ELR (cell line): ENCODE measurements around the gene LRRC18.

ENCODE experiments used
- DNase-seq: peaks from one replicate; pipeline ENCODE4 v3.0.0-alpha.2; 2015; ENCODE audit warnings: low read depth

LRRC18 gene

DNA sequence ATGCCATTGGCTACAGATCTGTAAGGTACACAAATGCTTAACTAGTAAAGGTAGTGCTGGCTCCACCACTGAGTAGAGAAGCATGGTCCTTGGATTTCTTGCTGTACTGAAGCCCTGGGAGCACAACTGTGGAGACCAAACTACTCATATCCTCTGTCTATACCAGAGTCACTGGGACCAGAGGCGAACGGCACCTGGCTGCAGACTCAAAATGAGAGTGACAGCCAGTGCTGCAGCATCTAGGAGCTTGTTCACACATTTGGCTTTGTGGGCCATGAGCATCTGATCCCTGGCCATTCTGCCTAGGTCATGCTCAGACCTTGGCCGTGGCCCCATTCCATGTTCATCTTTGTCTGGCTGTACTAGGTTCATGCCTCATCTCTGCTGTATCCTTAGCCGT, 31.9 kb downstream of the LRRC18 start:
- DNase-seq, result no peak

GRCh38 chr10:48906841-48907240, 32.8 kb downstream of the LRRC18 start:
- no peak for DNase-seq

GRCh38 chr10:48905311-48905710, 34.3 kb downstream of the LRRC18 start:
- no peak for DNase-seq

- DNase-seq, result no peak
Measured at GRCh38 chr10:48904861-48905260, 34.8 kb downstream of the LRRC18 start.

- no peak for DNase-seq
Measured at GRCh38 chr10:48903151-48903550, 36.5 kb downstream of the LRRC18 start.

DNA sequence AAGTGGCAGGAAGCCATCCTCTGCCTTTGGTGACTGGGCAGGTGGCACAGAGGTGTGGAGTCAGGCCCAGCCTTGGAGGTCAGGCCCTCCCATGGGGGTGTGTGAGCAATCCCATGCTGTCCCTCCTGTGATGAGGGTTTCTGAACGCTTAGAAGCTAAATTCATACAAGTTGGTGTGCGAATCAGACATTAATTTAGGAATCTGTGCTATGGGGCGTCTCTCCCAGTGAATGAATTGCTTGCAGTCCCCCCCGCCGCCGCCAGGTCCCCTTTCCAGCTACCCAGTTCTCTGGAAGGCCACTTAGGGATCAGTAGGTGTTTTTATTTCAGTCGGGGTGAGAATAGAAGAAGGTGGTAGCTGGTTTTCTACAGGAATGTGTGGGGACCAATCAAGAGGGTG, 37.5 kb downstream of the LRRC18 start:
- no peak for DNase-seq

- DNase-seq, result no peak
Measured at GRCh38 chr10:48901319-48901718, 38.3 kb downstream of the LRRC18 start.

GRCh38 chr10:48900371-48900801, 39.3 kb downstream of the LRRC18 start:
- DNase-seq, result no peak

DNA sequence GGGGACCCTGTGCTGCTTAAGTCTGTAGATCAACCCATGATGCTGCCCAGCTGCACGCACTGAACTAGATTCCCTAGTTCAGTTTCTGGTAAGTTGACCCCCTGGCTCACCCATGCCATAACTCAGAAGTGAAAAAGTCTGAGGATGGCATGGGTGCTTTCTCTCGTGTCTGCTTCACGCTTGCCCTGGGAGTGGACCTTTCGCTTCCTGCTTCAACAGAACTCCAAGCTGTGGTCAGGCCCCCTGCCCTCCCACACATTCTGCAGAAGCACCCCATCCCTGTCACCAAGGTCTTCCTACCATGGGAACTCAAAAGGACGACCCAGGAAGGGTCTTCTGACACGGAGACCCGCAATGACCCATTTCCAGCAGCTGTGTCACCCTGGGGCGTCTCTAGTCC, 39.9 kb downstream of the LRRC18 start:
- no peak for DNase-seq

GRCh38 chr10:48898426-48898825, 41.2 kb downstream of the LRRC18 start:
- no peak for DNase-seq

DNA sequence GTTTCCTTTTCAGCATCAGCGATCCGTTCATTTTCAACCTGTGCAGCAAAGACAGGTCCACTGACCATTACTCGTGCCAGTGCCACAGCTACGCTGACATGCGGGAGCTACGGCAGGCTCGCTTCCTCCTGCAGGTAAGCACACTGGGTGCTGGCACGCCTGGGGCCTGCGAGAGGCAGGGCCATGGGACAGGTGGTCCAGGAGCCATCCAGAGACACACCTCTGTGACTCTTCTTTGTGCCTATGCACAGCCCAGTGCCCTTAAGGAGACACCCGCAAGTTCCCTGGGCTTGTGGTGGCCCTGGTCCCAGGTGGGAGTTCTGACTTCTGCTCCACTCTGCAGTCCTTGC, 42.2 kb downstream of the LRRC18 start:
- no peak for DNase-seq

DNA sequence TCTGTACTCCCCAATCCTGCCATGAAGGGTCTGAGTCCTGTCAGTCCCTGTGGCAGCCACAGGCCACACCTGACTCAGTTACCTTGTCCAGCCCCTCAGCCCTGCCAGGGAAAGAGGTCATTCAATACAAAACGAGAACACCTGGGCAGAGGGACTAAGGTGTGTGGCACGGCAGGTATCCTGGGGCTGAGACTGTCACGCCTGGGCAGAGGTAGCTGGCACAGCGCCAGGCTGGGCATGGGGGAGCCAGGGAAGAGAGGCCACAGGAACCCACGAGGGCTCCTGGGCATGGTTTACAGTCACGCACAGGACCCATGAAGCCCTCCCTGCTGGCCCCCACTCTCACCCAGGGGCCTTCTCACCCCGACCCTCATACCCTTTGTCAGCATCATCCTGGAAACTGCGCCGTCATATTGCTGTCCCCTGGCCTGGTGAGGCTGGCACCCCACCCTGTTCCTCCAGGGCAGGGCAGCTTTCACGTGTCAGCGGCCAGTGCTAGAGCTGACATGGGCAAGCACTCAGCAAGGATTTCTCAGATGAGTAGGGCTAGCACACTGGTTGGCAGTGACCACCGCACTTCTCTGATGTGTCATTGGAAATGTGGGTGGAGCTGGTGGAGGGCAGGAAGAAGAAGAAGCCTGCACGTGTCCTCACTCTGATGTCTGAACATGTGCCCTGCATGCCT, 42.7 kb downstream of the LRRC18 start:
- DNase-seq, result peak; percentile 8

DNA sequence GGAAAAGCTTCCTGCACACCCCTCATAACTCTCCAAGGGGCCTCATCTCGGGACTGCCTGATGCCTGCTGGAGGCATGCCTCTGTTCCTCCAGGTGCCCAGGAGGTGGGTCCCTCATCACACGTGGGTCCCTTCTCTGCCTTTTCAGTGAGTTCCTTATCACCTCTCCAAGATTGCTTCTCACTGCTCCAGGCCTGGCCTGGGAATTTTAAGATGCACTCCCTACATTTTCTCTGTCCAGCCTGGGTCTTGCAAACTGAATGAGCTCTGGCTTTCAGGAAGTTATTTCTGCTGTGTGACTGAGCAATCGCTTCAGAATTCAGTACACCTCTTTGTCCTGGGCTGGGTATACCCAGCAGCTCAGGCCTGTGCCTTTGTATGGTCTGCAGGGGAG, 43.8 kb downstream of the LRRC18 start:
- no peak for DNase-seq

DNA sequence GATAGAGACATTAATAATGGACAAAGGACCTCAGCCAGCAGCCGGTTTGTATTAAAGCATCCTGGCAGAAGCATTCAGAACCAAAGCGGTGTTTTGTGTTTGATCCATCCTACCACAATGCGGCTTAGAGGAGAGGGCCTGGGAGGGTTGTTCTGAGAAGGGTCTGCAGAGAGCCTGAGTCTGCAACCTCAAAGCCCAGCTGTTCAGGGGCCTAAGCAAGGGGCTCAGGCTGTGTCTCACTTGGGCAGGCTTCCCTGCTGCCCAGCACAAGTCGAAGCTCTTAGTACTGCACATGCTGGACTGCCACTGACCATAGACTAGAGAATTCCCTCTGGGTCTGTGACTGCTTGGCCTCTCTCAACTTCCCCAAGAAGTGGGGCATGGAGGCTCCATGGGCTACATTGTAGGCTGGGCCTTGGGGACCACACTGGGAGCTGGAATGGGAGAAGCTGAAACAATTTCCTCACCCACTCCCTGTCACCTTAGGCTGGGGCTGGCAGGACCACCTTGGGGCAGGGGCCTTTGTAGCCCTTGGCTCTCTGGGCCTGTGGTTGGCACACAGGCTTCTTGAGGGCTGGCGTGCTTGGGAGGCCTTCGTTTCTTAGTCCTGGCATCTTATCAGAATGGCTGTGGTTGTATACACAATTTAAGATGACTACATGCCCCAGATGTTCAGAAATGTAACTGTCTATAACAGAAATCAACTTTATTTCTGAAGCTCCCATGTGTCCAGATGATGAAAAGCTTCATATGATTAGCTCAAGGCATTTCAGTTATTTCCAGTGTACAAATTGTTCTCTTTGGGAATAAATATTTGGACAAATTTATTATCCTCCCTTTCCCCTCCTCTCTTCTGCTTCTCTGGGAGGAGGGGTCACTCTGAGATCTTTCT, 44.5 kb downstream of the LRRC18 start:
- DNase-seq, result no peak

DNA sequence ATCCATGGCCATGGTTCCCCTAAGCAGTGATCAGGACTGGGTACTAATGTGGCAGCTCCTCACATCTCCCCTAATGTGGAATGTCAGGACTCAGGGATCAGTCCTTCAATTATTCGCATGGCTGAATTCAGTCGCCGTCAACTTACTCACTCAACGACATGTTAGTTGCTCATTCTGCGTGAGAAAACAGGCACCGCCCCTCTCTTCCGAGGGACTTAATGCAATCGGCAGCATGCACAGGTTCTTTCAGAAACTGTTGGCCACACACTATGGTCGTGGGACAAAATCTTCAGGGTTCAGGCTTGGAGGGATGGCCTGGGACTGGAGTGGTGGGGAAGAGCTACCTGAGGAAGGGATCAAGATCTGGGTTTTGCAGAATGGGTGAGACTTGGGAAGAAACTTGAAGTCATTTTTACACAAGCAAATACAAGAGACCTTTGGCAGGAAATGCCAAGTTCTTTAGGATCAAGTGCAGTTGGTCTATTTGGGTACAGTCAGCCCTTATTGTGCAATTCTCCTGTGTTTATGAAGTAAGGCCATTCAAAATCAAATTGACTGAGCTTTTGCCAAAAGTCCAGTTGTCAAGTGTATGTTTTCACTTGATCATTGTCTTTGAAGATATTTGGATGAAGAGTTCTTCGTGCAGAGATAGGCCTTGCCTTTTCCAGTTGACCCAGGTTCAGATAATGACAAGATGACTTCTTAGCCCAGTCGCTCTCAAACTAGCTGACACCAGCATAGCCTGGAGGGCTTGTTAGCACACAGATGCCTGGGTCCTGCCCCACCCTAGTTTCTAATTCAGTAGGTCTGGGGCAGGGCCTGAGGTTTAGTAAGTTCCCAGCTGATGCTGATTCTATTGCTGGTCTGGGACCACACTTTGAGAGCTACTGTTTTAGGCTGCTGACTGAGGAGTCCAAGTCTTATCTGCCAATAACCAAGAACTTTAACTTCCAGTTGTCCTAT, 48.5 kb downstream of the LRRC18 start:
- no peak for DNase-seq

- DNase-seq, result no peak
Measured at GRCh38 chr10:48887982-48888381, 51.7 kb downstream of the LRRC18 start.

DNA sequence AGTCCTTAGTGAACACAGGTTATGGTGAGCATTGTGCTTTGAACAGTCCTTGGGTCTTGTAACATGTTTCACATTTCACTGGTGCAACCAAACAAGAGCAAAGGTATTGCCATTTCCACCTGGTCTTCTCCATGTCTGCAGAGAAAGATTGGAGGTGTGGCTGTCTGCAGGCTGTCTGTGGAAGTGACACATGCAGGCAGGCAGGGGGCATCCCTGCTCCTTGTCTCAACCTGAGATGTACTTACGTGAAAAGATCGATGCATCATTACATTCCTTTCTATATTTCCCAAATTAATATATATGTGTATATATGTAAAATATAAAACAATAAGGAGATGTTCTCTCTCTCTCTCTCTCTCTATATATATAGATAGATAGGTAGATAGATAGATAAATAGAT, 54.3 kb downstream of the LRRC18 start:
- peak; percentile 27 for DNase-seq

DNA sequence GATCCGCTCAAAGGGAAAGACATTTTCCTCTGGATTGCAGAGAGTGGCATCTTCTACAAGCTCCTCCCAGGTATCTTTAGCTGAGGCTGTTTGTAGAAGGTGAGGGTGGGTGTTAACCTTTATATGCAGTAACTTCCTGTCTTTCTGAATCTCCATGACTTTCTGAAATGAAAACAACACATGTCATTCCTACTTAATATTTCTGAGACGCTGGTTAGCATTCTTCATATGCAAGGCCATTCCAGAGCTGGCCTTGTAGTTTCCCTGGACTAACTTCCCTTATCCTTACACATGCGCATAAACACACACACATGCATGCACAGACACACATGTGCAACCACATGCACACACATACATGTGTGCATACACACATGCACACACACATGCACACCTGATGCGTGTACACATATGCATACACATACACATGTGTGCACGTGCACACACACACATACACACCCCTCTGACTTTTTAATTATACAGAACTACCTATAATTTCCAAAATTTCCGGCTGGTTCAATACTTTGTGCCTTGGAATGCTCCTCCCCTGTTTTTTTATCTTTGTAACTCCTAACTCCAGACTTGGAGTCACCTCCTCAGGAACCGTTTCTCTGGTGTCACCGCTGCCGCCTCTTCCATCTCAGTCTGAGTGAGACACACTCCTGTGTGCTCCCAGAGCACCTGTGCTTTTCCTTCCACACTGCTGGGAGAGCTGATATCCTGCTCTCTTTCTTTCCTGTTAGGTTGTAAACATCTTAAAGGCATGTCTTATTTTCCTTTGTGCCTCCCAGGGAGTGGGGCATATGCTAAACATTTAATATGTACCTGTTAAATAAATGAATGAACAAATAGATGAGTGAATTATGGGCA, 55.2 kb downstream of the LRRC18 start:
- DNase-seq, result no peak

DNA sequence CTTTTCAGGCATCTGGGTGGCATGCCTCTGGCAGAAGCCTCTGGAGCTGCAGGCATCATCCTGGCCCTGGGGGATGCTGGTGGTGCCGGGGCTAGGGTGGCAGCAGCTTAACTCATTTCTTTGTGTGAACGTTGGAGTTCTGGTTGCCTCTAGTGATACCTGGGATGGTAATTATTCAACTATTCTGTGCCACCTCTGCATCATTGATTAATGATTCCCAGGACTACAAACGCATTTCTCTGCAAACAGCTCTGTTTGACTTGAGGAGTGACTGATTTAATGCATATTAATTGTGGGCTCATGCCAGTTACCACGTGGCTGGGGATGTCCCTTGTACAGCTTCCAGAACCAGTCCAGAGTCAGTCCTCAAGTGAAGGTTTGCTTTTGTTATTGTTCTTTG, 55.9 kb downstream of the LRRC18 start:
- DNase-seq, result no peak

GRCh38 chr10:48882881-48883280, 56.8 kb downstream of the LRRC18 start:
- no peak for DNase-seq

- DNase-seq, result no peak
Measured at GRCh38 chr10:48881937-48882336, 57.7 kb downstream of the LRRC18 start.
